SK-N-DZ (cell line): ENCODE data around the gene ATXN2.

Source experiments
- DNase-seq: peaks from one replicate; pipeline ENCODE4 v3.0.0-alpha.2; 2015; ENCODE audit warnings: low spot score

ATXN2 gene

GRCh38 chr12:111420494-111420893 lies 178.6 kb downstream of the ATXN2 start:
- DNase-seq: no peak

GRCh38 chr12:111419784-111420183 lies 179.3 kb downstream of the ATXN2 start:
- DNase-seq: no peak

- no peak for DNase-seq
Observed at GRCh38 chr12:111418594-111418880, 180.6 kb downstream of the ATXN2 start.

GRCh38 chr12:111417784-111418593 lies 181.1 kb downstream of the ATXN2 start:
- no peak for DNase-seq

GRCh38 chr12:111417290-111417689 lies 181.8 kb downstream of the ATXN2 start:
- no peak for DNase-seq

GRCh38 chr12:111414711-111415252 lies 184.3 kb downstream of the ATXN2 start:
- DNase-seq: no peak

- DNase-seq: no peak
Observed at GRCh38 chr12:111413442-111414086, 185.6 kb downstream of the ATXN2 start.

- no peak for DNase-seq
Observed at GRCh38 chr12:111412830-111413441, 186.2 kb downstream of the ATXN2 start.

- no peak for DNase-seq
Observed at GRCh38 chr12:111412007-111412829, 186.9 kb downstream of the ATXN2 start.

- no peak for DNase-seq
Observed at GRCh38 chr12:111411185-111411764, 187.8 kb downstream of the ATXN2 start.

- no peak for DNase-seq
Observed at GRCh38 chr12:111410431-111411184, 188.5 kb downstream of the ATXN2 start.

- DNase-seq: peak; percentile 29
Observed at GRCh38 chr12:111409780-111410430, 189.2 kb downstream of the ATXN2 start.

GRCh38 chr12:111409403-111409779 lies 189.7 kb downstream of the ATXN2 start:
- no peak for DNase-seq

- no peak for DNase-seq
Observed at GRCh38 chr12:111408686-111409402, 190.3 kb downstream of the ATXN2 start.

- no peak for DNase-seq
Observed at GRCh38 chr12:111408116-111408440, 191.0 kb downstream of the ATXN2 start.

- peak; percentile 52 for DNase-seq
Observed at GRCh38 chr12:111407377-111408115, 191.6 kb downstream of the ATXN2 start.

GRCh38 chr12:111406474-111407376 lies 192.4 kb downstream of the ATXN2 start:
- DNase-seq: no peak
